Uterus (tissue), 4 donors: Measurements from ENCODE around the gene KLF13. TPM values are rescaled to one million over a fixed set of nuclear protein-coding genes. Genes with fewer than 3 reads are reported as not detected.

Experiments used
- DNase-seq, 2 donors: peaks; one replicate each; pipeline ENCODE4 v3.0.0-alpha.2; 2019 to 2020
- H3K27ac ChIP-seq, 2 donors: fragments of 200-600 bp; sonication (generic); 1 replicate in 1 of 2; 2 replicates in 1 of 2; pipeline ENCODE4 v1.5.1; 2016 to 2018
- H3K27me3 ChIP-seq, 2 donors: fragments of 200-600 bp; sonication (generic); one replicate each; pipeline ENCODE4 v1.5.1; 2018 to 2019; ENCODE audit warnings: control low read depth in 1 of 2
- H3K36me3 ChIP-seq, 2 donors: fragments of 200-600 bp; sonication (generic); one replicate each; pipeline ENCODE4 v1.5.1; 2019; ENCODE audit warnings: control low read depth in 1 of 2
- H3K4me1 ChIP-seq, 2 donors: fragments of 200-600 bp; sonication (generic); one replicate each; pipeline ENCODE4 v1.5.1; 2018 to 2019; ENCODE audit warnings: control low read depth in 1 of 2
- H3K4me3 ChIP-seq, 2 donors: fragments of 200-600 bp; sonication (generic); 1 replicate in 1 of 2; 2 replicates in 1 of 2; pipeline ENCODE4 v1.5.1; 2018 to 2019; ENCODE audit warnings: mild to moderate bottlenecking in 1 of 2
- H3K9me3 ChIP-seq, 2 donors: fragments of 200-600 bp; sonication (generic); one replicate each; pipeline ENCODE4 v1.5.1; 2019; ENCODE audit warnings: control low read depth in 1 of 2
- POLR2A ChIP-seq, 2 donors: fragments of 450-650 bp; IDR thresholded peaks; one replicate each; pipeline ENCODE4 v1.6.1; 2016; ENCODE audit warnings: antibody characterized with exemption in 2 of 2, mild to moderate bottlenecking in 1 of 2, moderate library complexity in 1 of 2
- intact Hi-C: fragments of 100-400 bp; cut with DNase I; formaldehyde crosslinking; loops from one replicate; pipeline ENCODE4 v1.15.1; 2023; ENCODE audit warnings: low total_unique reads
- total RNA-seq, 4 donors: library from RNA; depleted of rRNA in 3 of 4; stranded (reverse); fragments of >200 nt in 3 of 4; gene quantifications; one replicate each; pipeline versions ENCODE4 v1.1.0 to v1.2.4, GENCODE V29; 2014 to 2023
- TF ChIP-seq, protein P1 (sequence below), 4 experiments: fragments of 200-600 bp in 2 of 4; fragments of 450-650 bp in 2 of 4; sonication (generic) in 2 of 4; IDR thresholded peaks; one replicate each; pipeline ENCODE4 v1.5.1; 2016 to 2019; ENCODE audit warnings: antibody characterized with exemption in 4 of 4, mild to moderate bottlenecking in 2 of 4, moderate library complexity in 1 of 4
- donor health status: DM: yes; HTN: yes; CAD: no.

Gene KLF13
- total RNA-seq, 4 donors from 2014 or later, result 20.2 to 58.8 (median 25.7) TPM

DNA sequence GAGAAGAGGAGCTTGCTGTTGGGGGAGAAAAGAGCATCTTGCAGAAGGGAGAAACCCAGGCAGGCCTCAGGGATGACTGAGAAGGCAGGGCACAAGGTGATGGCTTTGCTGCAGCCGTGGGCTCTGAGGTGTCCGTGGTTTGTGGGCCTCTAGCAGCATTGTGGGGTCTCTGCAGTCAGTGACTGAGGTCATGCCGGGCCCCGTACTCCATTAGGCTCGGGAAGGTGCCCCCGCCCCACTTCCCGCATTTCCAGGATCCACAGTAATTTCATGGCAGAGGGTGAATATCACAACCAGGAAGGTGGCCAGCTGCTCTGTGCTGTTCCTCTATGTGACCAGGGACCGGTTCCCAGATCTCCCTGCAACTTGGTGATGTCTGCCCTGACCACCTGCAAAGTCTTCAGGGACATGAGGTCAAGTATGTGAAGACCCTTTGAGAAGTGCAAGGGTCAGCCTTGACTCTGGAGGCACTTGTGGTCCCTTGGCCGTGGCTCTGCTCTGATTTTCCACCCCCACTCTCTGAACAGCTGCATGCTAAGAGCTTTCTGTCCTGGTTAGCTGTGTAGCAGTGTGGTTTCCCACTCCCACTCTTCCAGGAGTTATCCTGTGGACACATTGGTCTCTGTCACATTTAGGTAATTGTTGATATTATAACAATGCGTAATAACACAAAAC lies 3.6 kb downstream of the KLF13 start:
- TF ChIP-seq, protein P1, sequence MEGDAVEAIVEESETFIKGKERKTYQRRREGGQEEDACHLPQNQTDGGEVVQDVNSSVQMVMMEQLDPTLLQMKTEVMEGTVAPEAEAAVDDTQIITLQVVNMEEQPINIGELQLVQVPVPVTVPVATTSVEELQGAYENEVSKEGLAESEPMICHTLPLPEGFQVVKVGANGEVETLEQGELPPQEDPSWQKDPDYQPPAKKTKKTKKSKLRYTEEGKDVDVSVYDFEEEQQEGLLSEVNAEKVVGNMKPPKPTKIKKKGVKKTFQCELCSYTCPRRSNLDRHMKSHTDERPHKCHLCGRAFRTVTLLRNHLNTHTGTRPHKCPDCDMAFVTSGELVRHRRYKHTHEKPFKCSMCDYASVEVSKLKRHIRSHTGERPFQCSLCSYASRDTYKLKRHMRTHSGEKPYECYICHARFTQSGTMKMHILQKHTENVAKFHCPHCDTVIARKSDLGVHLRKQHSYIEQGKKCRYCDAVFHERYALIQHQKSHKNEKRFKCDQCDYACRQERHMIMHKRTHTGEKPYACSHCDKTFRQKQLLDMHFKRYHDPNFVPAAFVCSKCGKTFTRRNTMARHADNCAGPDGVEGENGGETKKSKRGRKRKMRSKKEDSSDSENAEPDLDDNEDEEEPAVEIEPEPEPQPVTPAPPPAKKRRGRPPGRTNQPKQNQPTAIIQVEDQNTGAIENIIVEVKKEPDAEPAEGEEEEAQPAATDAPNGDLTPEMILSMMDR (IDR thresholded peaks at IDR 0.05), result no peak
- TF ChIP-seq POLR2A (IDR thresholded peaks at IDR 0.05), result no peak
- Histone ChIP-seq H3K36me3 (no peaks in the 10 kb centered on the region), H3K4me3 (no peak overlapping the region), H3K27me3 (no peaks in the 10 kb centered on the region), H3K27ac (peak overlapping the region; percentile 19 to 92), H3K4me1 (peaks cover 0 to 4% of the 10 kb centered on the region in 2 donors), H3K9me3 (no peaks in the 10 kb centered on the region)
- no peak for DNase-seq
- intact Hi-C loops, result loop anchor here (10.0 kb wide), 1 partner anchor 105 kb away; no protein-coding TSS in a partner anchor

DNA sequence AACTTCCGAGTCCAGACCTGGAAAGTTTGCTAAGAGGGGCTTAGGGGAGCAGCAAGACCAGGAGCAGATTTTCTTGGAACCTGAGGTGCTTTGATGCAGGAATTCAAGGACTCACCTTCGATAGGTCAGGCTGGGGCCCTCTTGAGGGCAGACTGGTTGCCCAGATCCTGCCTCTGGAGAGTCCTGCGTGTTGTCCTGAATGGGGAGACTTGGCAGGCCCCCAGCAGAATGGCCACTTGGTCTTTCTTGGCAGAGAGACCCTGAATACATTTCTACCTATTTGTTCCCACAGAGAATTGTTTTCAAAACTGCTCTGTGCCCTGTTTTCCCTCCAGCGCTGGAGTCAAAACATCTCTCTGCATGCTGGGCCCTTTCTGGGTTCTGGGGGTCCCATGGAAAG lies 4.2 kb downstream of the KLF13 start:
- peaks cover 0 to 4% of the 10 kb centered on the region in 2 donors for H3K4me1 ChIP-seq
- no peak overlapping the region for H3K4me3 ChIP-seq
- H3K27me3 ChIP-seq, result no peaks in the 10 kb centered on the region
- no peak for TF ChIP-seq POLR2A (IDR thresholded peaks at IDR 0.05)
- TF ChIP-seq, protein P1 (IDR thresholded peaks at IDR 0.05), result no peak
- no peaks in the 10 kb centered on the region for H3K36me3 ChIP-seq
- H3K9me3 ChIP-seq, result no peaks in the 10 kb centered on the region
- H3K27ac ChIP-seq, result peak overlapping the region in 1 of 2 donors; percentile 24
- no peak for DNase-seq
- intact Hi-C loops, result loop anchor here (10.0 kb wide), 1 partner anchor 104 kb away; no protein-coding TSS in a partner anchor

DNA sequence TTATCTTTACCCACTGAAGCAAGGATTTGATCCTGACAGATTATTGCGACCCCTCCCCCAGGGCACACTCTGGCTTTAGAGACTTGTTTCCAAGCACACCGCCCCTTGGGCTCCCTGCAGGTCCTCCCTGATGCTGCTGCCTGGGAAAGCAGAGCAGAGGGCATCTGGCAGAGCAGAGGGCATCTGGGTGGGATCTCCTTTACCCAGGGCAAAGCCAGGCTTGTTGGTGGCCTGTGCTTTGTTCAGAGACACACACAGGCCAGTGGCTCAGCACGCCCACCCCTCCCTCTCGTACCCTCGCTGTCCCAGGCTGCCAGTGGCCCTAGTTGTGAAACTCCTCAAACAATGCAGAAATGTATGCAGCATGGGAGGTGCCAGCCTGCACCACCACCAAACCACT lies 4.8 kb downstream of the KLF13 start:
- Histone ChIP-seq H3K4me1 (peaks cover 0 to 4% of the 10 kb centered on the region in 2 donors), H3K27ac (peak overlapping the region in 1 of 2 donors; percentile 24), H3K27me3 (no peaks in the 10 kb centered on the region), H3K9me3 (no peaks in the 10 kb centered on the region), H3K36me3 (no peaks in the 10 kb centered on the region), H3K4me3 (no peak overlapping the region)
- intact Hi-C loops, result loop anchor here (10.0 kb wide), 1 partner anchor 103 kb away; no protein-coding TSS in a partner anchor
- DNase-seq, result no peak
- TF ChIP-seq, protein P1 (IDR thresholded peaks at IDR 0.05), result no peak
- no peak for TF ChIP-seq POLR2A (IDR thresholded peaks at IDR 0.05)

DNA sequence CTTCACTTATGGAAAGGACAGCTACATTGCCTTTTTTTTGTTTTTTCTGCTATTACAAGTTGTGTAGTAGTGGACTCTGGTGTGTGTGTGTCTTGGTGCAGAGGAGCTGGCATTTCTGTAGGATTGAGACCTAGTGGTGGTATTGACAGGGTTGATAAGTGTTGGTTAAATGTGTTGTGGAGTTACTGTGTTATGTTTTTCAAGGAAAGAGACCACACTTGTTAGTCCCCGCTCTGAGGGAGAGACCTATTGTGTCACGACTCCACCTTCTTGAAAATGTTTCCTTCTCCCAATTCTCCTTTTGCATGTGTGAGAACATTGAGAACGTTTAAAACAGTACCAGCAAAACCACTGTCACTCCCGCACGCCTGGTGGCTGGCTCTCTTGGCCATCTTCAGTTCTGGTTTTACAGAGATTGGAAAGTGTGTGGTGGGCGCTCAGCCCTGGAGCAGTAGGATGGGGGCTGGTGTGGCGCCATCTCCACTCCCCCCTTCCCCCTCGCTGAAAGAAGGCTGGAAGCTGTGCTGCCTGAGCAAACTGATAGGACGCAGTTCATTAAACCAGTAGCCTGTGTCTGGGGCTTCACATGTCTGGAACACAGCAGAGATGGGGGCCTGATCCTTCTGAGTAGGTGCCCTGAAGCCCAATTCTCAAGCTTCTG lies 5.5 kb downstream of the KLF13 start:
- TF ChIP-seq, protein P1 (IDR thresholded peaks at IDR 0.05), result no peak
- no peak for TF ChIP-seq POLR2A (IDR thresholded peaks at IDR 0.05)
- H3K27me3 ChIP-seq, result no peaks in the 10 kb centered on the region
- intact Hi-C loops, result loop anchor here (10.0 kb wide), 1 partner anchor 103 kb away; no protein-coding TSS in a partner anchor
- H3K27ac ChIP-seq, result no peak overlapping the region
- peaks cover 0 to 4% of the 10 kb centered on the region in 2 donors for H3K4me1 ChIP-seq
- no peaks in the 10 kb centered on the region for H3K36me3 ChIP-seq
- no peak for DNase-seq
- no peak overlapping the region for H3K4me3 ChIP-seq
- H3K9me3 ChIP-seq, result no peaks in the 10 kb centered on the region

DNA sequence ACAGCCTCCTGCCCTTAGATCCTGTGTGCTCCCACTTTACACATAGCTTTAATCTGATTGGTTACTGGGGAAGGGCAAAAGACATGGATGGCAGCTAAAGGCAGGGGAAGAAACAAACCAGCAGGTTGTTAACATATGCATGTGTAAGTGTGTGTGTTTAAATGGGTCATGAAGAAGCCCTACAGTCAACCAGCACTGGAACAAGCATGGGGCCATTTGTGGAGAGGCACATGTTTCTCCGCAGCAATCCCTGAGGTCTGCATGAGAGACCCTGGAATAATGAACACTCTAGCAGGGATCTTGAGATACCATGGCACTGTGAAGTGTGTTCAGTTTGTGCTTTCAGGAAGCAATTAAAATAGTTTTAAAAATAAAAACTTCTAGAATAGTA lies 6.0 kb downstream of the KLF13 start:
- no peaks in the 10 kb centered on the region for H3K9me3 ChIP-seq
- H3K4me1 ChIP-seq, result peaks cover 0 to 5% of the 10 kb centered on the region in 2 donors
- no peak for TF ChIP-seq POLR2A (IDR thresholded peaks at IDR 0.05)
- TF ChIP-seq, protein P1 (IDR thresholded peaks at IDR 0.05), result no peak
- H3K36me3 ChIP-seq, result no peaks in the 10 kb centered on the region
- H3K27me3 ChIP-seq, result no peaks in the 10 kb centered on the region
- H3K27ac ChIP-seq, result no peak overlapping the region
- no peak for DNase-seq
- intact Hi-C loops, result loop anchor here (10.0 kb wide), 1 partner anchor 102 kb away; no protein-coding TSS in a partner anchor
- no peak overlapping the region for H3K4me3 ChIP-seq
